Body of pancreas (tissue), 4 donors: Measurements from ENCODE around the gene CDK13. TPM values are rescaled to one million over a fixed set of nuclear protein-coding genes. Genes with fewer than 3 reads are reported as not detected.

ENCODE experiments used
- ATAC-seq: fragments of 150-250 bp; one replicate; pipeline ENCODE4 v1.9.1; 2016
- DNase-seq, 4 donors: peaks; one replicate each; pipeline ENCODE4 v3.0.0-alpha.2; 2019
- H3K27ac ChIP-seq, 4 donors: fragments of 200-600 bp; sonication (generic); 1 replicate in 3 of 4; 2 replicates in 1 of 4; pipeline versions ENCODE4 v1.5.1 to v1.6.1; 2016 to 2019; ENCODE audit warnings: mild to moderate bottlenecking in 1 of 4, mixed read lengths in 1 of 4, moderate library complexity in 1 of 4
- H3K27me3 ChIP-seq, 2 donors: fragments of 200-600 bp; sonication (generic); one replicate each; pipeline ENCODE4 v1.6.0; 2016; ENCODE audit warnings: mild to moderate bottlenecking in 1 of 2
- H3K36me3 ChIP-seq, 2 donors: fragments of 200-600 bp; sonication (generic); replicated peaks in 1 of 2; 2 replicates each; pipeline ENCODE4 v1.5.1; 2016; ENCODE audit warnings: low read depth in 2 of 2; ENCODE audit not compliant: insufficient read depth in 1 of 2
- H3K4me1 ChIP-seq: fragments of 200-600 bp; sonication (generic); one replicate; pipeline ENCODE4 v1.6.0; 2016
- H3K4me3 ChIP-seq, 2 donors: fragments of 200-600 bp; sonication (generic); 1 replicate in 1 of 2; 2 replicates in 1 of 2; pipeline ENCODE4 v1.5.1; 2016 to 2019
- H3K9me3 ChIP-seq, 3 donors: fragments of 200-600 bp; sonication (generic); 1 replicate in 2 of 3; 2 replicates in 1 of 3; pipeline ENCODE4 v1.5.1; 2016
- CTCF ChIP-seq, 7 experiments: fragments of 450-650 bp in 4 of 7; fragments of 200-600 bp in 3 of 7; sonication (generic) in 3 of 7; IDR thresholded peaks; one replicate each; pipeline ENCODE4 v1.5.1; 2016 to 2019; ENCODE audit warnings: antibody characterized with exemption in 7 of 7
- POLR2A ChIP-seq, 3 donors: fragments of 450-650 bp; IDR thresholded peaks; one replicate each; pipeline ENCODE4 v1.6.1; 2016; ENCODE audit warnings: antibody characterized with exemption in 3 of 3, mild to moderate bottlenecking in 2 of 3
- WGBS, 2 donors: methylation state at CpG; one replicate each; pipeline ENCODE4 v1.1.5; 2017; 5-methylcytosine and 5-hydroxymethylcytosine counted together
- intact Hi-C: fragments of 100-400 bp; cut with DNase I; formaldehyde crosslinking; loops from one replicate; pipeline ENCODE4 v1.15.1; 2023
- total RNA-seq, 2 donors: library from RNA; depleted of rRNA; stranded (reverse); fragments of >200 nt; gene quantifications; one replicate each; pipeline ENCODE4 v1.1.0, GENCODE V29; 2016

CDK13 gene
- total RNA-seq, 2 donors from 2014 or later = 73.2 to 97.6 TPM

- intact Hi-C loops = no loop called here
- Histone ChIP-seq H3K27ac (no peak overlapping the region), H3K9me3 (no peaks in the 10 kb centered on the region), H3K4me3 (no peak overlapping the region), H3K4me1 (no peaks in the 10 kb centered on the region), H3K36me3 (peaks cover 0 to 2% of the 10 kb centered on the region in 2 donors), H3K27me3 (no peaks in the 10 kb centered on the region)
- WGBS, 2 donors = 86 to 87% methylated on average over 6 of the region's 6 CpGs
- DNase-seq (no peak), ATAC-seq (no peak)
- no peak for TF ChIP-seq CTCF (IDR thresholded peaks at IDR 0.05)
- TF ChIP-seq POLR2A (IDR thresholded peaks at IDR 0.05) = no peak
Observed at GRCh38 chr7:40000734-40001315, 50.8 kb downstream of the CDK13 start.

GRCh38 chr7:40001649-40002048, 51.6 kb downstream of the CDK13 start:
- DNase-seq (no peak), ATAC-seq (no peak)
- 93 to 94% methylated on average over 3 of the region's 3 CpGs for WGBS, 2 donors
- Histone ChIP-seq H3K4me3 (no peak overlapping the region), H3K27me3 (no peaks in the 10 kb centered on the region), H3K4me1 (no peaks in the 10 kb centered on the region), H3K36me3 (peaks cover 0 to 2% of the 10 kb centered on the region in 2 donors), H3K27ac (no peak overlapping the region), H3K9me3 (no peaks in the 10 kb centered on the region)
- intact Hi-C loops = no loop called here
- TF ChIP-seq POLR2A (IDR thresholded peaks at IDR 0.05) (no peak), CTCF (IDR thresholded peaks at IDR 0.05) (no peak)

- 74 to 76% methylated on average over 4 of the region's 4 CpGs for WGBS, 2 donors
- no peak overlapping the region for H3K27ac ChIP-seq
- no peak for ATAC-seq
Observed at GRCh38 chr7:40003597-40003996, 53.5 kb downstream of the CDK13 start.

DNA sequence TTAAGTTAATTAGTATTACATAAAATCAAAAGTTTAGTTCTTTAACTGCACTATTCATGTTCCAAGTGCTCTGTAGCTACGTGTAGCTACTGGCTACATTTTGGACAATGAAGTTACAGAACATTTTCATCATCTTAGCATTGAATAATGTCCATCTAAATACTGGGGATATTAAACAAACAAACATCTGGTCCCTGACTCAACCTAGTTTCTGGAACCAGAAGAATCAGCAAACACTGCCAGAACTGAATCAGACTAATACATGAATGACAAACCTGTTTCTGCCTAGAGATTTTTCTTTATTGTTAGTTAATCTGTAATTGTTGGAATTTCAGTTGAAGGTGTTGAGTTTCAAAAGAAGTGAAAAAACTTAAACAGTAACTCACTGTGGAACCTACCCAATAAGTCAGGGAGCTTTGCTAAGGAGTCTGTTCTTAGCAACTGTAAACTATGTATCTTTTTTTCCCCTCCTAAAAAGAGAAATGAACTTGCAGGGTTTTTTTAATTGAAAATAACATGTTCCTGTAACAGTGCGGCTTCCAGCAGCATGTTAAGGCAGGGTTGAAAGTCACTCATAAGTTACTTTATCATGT, 58.3 kb downstream of the CDK13 start:
- DNase-seq (no peak), ATAC-seq (peak; percentile 74)
- Histone ChIP-seq H3K9me3 (no peaks in the 10 kb centered on the region), H3K27ac (peak overlapping the region in 3 of 4 donors; percentile 30 to 38 (median 33)), H3K36me3 (peaks cover 0 to 2% of the 10 kb centered on the region in 2 donors), H3K4me3 (no peak overlapping the region), H3K27me3 (no peaks in the 10 kb centered on the region), H3K4me1 (peaks cover 20% of the 10 kb centered on the region)
- intact Hi-C loops = no loop called here
- 53 to 56% methylated on average over 2 of the region's 2 CpGs for WGBS, 2 donors
- TF ChIP-seq POLR2A (IDR thresholded peaks at IDR 0.05) = no peak
- no peak for TF ChIP-seq CTCF (IDR thresholded peaks at IDR 0.05)

More at GRCh38 chr7:40003597-40003996, 53.5 kb downstream of the CDK13 start:
- peaks cover 13% of the 10 kb centered on the region for H3K4me1 ChIP-seq
- no peak overlapping the region for H3K4me3 ChIP-seq
- H3K36me3 ChIP-seq = peaks cover 0 to 2% of the 10 kb centered on the region in 2 donors
- TF ChIP-seq POLR2A (IDR thresholded peaks at IDR 0.05) = no peak
- TF ChIP-seq CTCF (IDR thresholded peaks at IDR 0.05) = no peak
- no peak for DNase-seq
- no peaks in the 10 kb centered on the region for H3K9me3 ChIP-seq
- intact Hi-C loops = no loop called here
- H3K27me3 ChIP-seq = no peaks in the 10 kb centered on the region

DNA sequence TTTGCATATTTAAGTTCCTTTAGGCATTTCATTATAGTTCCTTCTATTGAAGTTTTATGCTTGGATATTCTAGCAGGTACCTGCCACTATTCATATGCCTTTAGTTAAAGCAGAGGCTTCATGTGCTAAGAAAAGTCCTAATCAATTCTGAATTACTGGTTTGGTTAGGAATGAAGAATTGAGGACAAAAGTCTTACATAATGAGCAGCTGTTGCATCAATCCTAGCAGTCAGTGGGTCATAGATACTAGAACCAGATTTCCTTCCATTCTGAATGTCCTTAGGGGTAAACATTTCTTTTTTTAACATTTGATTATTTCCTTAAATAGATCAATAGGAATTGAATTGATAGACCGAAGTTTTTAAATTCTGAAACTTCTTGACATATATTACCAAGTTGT, 59.2 kb downstream of the CDK13 start:
- H3K27ac ChIP-seq = peak overlapping the region in 2 of 4 donors; percentile 30 to 33
- TF ChIP-seq POLR2A (IDR thresholded peaks at IDR 0.05) (no peak), CTCF (IDR thresholded peaks at IDR 0.05) (no peak)
- 100% methylated on average over 1 of the region's 1 CpG for WGBS, 2 donors
- peaks cover 20% of the 10 kb centered on the region for H3K4me1 ChIP-seq
- H3K27me3 ChIP-seq = no peaks in the 10 kb centered on the region
- DNase-seq = no peak
- H3K36me3 ChIP-seq = no peaks in the 10 kb centered on the region
- intact Hi-C loops = no loop called here
- ATAC-seq = no peak
- no peak overlapping the region for H3K4me3 ChIP-seq
- H3K9me3 ChIP-seq = no peaks in the 10 kb centered on the region
